Breast epithelium (tissue), 3 donors: ENCODE results near the gene FTSJ3.

ENCODE experiments used
- CTCF ChIP-seq, 3 donors: fragments of 450-650 bp; IDR thresholded peaks; one replicate each; pipeline ENCODE4 v1.5.1; 2016 to 2017; ENCODE audit warnings: antibody characterized with exemption in 3 of 3, mild to moderate bottlenecking in 3 of 3, moderate library complexity in 3 of 3
- POLR2A ChIP-seq: fragments of 450-650 bp; IDR thresholded peaks from one replicate; pipeline ENCODE4 v1.6.1; 2016; ENCODE audit warnings: antibody characterized with exemption, mild to moderate bottlenecking, moderate library complexity

DNA sequence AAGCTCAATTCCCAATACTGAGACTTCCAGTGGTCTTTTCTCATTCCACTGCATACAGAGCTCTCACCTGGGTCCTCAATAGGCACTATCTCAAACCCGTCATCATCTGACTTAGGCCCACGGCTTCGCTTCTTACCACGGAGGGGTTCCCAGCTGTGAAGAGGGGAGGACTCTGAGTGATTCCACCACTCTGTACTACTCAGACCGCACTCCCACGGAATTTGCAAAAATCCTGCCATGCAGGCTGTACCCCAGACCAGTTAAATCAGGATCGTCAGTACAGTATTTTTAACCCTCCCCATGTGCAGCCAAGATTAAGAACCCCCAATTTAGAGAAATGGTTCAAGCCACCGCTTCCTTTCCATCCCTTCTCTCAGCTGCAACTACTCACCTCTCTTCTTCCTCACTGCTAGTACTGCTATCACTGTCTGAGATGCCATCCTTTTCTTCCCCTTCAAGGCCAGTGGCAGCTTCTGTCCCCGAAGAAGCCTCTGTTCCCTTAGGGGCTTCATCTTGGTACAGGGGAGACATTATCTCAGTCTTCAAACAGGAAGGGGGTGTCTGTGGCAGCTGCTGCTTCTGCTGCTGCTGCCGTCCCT, 6.4 kb downstream of the FTSJ3 start:
- TF ChIP-seq POLR2A (no peak), CTCF (IDR thresholded peaks at IDR 0.05) (no peak)
